Body of pancreas (tissue), 4 donors: Measurements from ENCODE around the gene SPATA1.
A peak's percentile ranks its signal among the peaks of the same experiment; 100 is the strongest.

Source experiments
- POLR2A ChIP-seq, 3 donors: fragments of 450-650 bp; IDR thresholded peaks; one replicate each; pipeline ENCODE4 v1.6.1; 2016; ENCODE audit warnings: antibody characterized with exemption in 3 of 3, mild to moderate bottlenecking in 2 of 3
- TF ChIP-seq, protein P1 (sequence below), 7 experiments: fragments of 450-650 bp in 4 of 7; fragments of 200-600 bp in 3 of 7; sonication (generic) in 3 of 7; IDR thresholded peaks; one replicate each; pipeline ENCODE4 v1.5.1; 2016 to 2019; ENCODE audit warnings: antibody characterized with exemption in 7 of 7

DNA sequence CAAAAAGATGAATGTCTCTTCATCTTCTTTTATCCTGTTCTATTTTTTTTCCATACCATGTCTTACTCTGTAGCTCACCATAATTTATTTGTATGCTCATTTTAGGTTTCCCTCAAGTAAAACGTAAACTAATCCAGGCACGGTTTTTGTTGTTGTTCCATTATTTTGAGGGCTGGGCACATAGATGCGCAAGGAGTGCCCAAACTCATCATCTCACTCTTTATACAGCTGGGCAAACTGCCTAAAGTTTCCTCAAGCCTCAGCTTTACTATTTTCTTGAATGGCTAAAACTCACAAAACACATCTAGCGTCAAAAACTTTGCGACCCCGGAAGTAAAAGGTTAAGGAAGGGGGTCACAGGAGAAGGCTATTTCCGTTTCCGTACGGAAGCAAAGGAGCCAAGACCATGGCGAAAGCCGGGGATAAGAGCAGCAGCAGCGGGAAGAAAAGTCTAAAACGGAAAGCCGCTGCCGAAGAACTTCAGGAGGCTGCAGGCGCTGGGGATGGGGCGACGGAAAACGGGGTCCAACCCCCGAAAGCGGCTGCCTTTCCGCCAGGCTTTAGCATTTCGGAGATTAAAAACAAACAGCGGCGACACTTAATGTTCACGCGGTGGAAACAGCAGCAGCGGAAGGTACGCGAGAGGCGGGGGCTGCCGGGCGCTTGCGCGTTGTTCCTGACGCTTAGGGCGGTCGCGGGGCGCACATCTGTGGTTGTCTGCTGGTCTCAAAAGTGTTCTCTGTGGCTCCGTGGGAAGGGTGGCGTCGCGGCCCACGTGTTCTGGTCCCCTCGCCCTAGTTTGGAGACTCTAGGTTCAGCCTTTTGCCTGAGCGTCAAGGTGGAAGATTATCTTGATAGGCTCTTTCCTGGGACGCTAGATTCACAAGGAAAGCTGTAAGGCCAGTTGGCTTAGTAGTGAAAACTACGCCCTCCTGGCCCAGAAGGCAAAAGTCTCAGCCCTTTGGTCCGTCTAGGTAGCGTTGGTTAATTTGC lies 27.0 kb upstream of the SPATA1 start, which contains the start of gene RPF1:
- TF ChIP-seq, protein P1, sequence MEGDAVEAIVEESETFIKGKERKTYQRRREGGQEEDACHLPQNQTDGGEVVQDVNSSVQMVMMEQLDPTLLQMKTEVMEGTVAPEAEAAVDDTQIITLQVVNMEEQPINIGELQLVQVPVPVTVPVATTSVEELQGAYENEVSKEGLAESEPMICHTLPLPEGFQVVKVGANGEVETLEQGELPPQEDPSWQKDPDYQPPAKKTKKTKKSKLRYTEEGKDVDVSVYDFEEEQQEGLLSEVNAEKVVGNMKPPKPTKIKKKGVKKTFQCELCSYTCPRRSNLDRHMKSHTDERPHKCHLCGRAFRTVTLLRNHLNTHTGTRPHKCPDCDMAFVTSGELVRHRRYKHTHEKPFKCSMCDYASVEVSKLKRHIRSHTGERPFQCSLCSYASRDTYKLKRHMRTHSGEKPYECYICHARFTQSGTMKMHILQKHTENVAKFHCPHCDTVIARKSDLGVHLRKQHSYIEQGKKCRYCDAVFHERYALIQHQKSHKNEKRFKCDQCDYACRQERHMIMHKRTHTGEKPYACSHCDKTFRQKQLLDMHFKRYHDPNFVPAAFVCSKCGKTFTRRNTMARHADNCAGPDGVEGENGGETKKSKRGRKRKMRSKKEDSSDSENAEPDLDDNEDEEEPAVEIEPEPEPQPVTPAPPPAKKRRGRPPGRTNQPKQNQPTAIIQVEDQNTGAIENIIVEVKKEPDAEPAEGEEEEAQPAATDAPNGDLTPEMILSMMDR (IDR thresholded peaks at IDR 0.05): peak in 1 of 7 experiments; percentile 18
- TF ChIP-seq POLR2A (IDR thresholded peaks at IDR 0.05): peak in 2 of 3 donors; percentile 82 to 84
